H54 (cell line): Measurements from ENCODE around the gene MCTP1.

Experiments
- DNase-seq: peaks from one replicate; pipeline ENCODE4 v3.0.0; 2011; ENCODE audit warnings: low spot score, mixed read lengths; ENCODE audit not compliant: insufficient read length
- FAIRE-seq: peaks from 3 replicates; lab custom pipeline; 2011; peaks lifted over from hg19 to GRCh38; lab: Jason Lieb, UNC
- POLR2A ChIP-seq: IDR thresholded peaks from 2 replicates; pipeline ENCODE4 v1.6.1; 2011; ENCODE audit warnings: low read depth, mild to moderate bottlenecking, low read length

Gene MCTP1

DNA sequence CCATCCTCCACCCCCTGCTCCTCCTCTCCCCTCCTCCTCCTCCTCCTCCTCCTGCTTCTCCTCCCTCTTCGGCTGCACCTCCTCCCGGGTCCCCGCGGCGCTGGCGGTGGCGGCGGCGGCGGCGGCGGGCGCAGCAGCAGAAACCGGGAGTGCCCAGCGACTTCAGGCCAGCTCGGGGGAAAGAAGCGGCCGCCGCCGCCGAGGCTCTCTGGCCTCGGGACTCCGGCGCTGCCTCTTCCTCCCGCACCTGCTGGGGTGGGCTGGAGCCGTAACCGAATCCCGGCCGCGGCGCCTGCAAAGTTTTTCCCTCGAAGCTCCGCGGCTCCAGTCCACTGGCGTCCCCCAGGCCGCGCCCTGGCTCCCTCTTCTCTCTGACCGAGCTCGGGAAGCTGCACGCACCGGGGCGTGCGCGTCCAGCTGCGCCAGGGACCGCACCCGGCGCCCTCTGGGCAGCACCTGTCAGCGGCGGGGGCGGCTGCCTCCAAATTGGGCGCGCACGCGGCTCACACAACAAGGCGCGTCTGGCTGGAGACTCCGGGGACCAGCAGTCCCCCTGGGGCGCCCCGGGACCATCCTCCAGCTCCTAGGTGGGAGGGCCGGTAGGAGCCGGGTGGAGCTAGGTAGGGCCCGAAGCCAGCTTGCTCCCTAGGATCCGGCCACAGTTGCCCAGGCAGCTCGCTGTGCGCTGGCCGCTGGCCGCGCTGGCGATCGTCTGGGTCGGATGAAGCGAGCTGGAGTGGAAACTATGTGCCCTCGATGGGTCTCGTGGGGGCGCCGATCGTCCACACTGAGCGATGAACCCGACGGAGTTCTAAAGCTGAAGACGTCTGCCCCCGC is at the start of gene MCTP1:
MCTP1 (minus strand) TSS at position 523 of the 837 bp plus-strand sequence.
- DNase-seq (no peak), FAIRE-seq (no peak)
- no peak for TF ChIP-seq POLR2A

DNA sequence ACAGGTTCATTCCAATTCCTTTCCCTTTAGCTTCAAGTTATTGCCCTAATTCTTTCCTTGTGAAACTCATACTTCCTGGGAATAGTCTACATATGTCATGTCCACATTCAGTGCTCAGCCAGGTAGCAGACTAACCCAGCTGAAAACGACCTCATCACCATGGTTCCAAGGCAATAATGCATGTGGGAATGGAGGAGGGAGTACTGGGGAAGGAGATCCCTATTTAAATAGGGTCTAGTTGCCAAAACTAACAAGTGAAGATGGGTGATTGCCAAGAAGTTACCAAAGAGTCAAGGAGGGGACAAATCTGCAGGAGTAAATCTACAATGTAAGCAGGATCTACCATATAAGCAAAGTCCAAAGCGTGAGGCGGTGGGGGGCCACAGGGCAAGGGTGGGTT is 47.3 kb upstream of the MCTP1 start:
- no peak for FAIRE-seq

DNA sequence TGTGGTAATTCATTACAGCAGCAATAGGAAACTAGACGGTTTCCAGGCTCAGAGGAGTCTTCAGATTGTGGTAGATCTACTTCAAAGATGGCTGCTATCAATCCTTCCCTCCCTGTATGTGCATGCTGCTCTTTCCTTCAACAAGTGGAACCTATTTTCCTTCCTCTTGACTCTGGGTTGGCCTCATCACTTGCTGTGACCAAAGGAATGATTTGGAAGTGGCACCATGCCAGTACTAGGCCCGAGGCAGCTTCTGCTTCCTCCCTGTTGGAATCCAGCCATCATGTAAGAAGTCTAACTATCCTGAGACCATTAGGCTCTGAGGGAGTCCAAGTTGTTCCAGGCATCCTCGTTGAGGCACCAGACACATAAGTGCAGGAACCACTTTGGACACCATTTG is 46.5 kb upstream of the MCTP1 start:
- DNase-seq (no peak), FAIRE-seq (no peak)
- TF ChIP-seq POLR2A, result no peak

More for the DNA sequence above, 47.3 kb upstream of the MCTP1 start:
- no peak for DNase-seq
- TF ChIP-seq POLR2A, result no peak

DNA sequence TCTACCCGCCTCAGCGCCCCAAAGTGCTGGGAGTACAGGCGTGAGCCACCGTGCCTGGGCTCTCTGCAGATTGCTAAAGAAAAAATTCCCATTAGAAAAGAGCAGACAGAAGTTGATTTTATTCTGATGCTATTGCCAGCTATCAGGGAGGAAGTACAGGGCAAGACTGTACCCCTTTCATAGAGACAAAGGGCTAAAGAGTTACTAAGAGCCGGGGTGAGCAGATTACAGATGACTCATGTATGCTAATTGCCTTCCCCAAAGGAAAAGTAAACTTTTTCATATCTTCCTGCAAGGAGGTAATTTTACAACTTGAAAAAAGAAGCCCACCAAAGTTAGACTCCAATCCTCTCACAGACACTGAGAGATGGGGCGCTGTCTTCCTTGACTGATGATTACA is 42.3 kb upstream of the MCTP1 start:
- FAIRE-seq (no peak), DNase-seq (no peak)
- no peak for TF ChIP-seq POLR2A

DNA sequence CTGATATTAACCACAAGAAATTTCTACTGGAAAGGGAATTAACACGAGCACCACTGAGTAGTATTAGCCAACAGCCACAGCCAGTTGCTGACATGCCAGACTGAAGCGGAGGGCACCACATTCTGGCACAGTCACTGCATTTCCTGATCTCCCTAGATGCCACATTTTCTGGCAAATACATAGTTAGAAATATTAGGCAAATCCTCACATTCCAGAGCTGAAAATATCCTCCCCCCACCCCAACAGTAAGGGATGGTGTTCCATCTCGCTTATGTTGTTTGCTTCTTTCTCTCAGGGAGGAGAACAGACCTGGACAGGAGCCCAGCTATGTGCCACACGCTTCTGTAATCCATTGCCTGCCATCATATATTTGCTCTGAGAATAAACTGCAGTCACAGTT is 32.8 kb upstream of the MCTP1 start:
- FAIRE-seq (no peak), DNase-seq (no peak)
- no peak for TF ChIP-seq POLR2A

DNA sequence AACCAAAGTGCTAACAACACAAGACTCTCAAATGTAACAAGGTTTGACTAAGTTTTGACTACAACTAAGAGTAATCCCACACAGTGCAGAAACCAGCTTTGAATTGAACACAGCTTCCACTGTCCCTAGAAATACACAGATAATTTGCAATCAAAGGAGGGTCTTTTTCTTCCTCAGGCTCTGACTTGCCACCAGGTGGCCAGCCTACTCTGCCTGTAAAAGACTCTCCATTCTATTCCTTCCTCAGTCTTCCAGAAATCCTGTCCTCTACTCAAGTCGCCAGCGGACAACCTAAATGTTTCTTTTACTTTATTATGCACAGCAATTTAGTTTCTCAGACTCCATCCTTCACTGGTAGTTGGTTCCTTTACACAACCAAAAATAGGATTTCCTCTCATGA is 32.2 kb upstream of the MCTP1 start:
- TF ChIP-seq POLR2A, result no peak
- FAIRE-seq (no peak), DNase-seq (no peak)

DNA sequence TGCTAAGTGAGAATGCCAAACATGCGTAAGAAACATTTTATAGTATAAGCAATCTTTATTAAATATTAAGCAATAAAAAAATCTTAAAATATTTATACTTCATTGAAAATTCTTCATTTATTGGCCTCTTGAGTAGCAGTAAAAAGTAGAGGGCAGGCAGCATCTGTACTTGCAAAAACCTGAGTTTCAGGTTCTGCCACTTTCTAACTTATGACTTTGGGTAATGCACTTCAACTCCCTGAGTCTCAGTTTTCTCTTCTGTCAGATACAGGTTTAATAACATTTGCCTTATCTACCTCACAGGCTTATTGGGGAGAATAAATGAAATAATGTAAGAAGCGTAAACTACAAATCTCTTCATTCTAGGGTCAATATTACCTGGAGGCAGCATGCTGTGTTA is 19.8 kb upstream of the MCTP1 start:
- TF ChIP-seq POLR2A, result no peak
- no peak for FAIRE-seq
- no peak for DNase-seq

DNA sequence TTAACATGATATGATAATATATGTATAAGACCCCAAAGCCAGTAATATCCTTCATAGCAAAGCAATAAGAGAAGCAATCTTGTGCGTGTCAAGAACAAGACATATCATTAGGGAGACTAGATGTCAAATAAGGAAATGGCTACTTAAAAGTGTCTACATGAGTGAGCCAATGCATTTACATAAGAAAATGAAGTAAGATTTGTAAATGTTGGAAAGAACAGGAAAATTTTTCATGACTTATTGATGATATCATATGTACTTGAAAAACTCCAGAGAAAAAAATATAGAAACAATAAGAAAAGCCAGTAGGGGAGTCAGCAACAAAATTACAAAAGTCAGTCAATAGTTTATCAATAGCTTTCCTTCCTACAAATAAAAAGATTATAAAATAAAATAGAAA is 13.8 kb upstream of the MCTP1 start:
- no peak for DNase-seq
- no peak for FAIRE-seq
- no peak for TF ChIP-seq POLR2A

DNA sequence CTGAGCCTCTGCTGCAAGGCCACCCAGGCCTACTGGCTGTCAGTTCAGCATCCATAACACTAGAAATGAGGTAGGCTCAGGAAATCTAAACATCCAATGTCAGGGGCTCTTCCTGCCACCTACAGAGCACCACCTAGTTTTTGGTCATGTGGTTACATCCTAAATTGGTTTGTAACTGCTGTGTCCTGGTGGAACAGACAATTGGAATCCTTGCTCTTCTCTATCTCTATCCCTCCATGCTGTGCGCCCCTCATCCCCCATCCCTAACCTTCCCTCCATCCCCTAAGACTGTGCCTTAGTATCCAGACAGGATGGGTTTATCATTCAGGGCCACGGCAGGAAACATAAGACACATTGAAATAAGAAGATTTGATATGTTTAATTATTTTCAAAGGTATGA is 11.4 kb upstream of the MCTP1 start:
- DNase-seq, result no peak
- FAIRE-seq, result no peak
- no peak for TF ChIP-seq POLR2A

DNA sequence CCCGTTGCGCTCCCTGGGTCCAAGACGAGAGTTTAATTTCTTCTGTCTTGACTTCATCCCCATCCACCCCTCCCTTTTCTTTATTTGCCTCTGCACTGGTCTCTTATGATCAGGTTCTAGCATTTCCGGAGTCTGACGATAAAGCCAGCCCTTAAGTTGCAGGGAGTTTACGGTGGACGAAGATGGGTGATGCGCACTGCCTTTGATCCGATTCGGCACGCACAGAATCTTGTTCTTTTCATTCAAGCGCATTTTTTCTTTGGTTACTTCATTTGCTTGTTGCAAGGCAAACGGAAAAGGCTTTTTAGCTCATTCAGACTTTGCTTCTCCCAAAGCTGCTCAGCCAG is 488 bp upstream of the MCTP1 start:
- TF ChIP-seq POLR2A, result no peak
- DNase-seq (no peak), FAIRE-seq (no peak)

DNA sequence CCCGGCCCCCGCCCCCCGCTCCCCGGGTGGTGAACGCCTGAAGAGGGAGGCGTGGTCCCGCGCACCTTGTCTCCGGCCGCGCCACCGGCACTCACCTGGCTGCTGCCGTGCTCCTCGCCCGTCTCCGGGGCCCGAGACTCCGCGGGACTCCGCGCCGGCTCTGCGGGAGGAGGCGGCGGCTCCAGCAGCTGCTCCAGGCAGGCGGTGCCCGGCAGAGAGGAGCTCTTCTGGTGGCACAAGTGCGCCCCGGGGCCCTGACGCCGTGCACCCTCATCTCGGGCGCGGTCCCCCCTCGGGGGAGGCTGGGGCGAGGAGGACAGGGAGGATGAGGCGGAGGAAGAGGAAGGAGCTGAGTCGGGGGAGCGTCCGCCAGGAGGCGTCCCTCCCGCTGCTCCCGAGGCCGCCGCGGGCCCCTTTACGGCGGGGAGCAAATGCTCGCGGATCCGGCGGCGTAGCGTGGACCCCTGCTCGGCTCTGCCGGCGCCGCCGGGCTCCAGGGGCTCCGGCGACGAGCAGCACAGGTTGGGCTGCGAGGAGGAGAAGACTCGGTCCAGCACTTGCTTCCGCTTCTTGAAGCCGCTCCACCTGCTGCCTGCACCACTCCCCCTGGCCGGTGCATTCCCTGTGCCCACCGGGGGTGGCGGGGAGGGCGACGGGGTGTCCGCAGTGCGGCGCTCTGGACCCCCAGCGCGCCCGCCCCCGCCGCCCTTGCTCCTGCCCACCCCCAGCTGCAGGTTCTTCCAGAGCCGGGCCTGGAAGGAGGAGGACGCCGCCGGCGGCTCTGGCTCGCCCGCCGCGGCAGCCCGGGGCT is 928 bp downstream of the MCTP1 start:
- no peak for DNase-seq
- FAIRE-seq, result no peak
- TF ChIP-seq POLR2A, result no peak

DNA sequence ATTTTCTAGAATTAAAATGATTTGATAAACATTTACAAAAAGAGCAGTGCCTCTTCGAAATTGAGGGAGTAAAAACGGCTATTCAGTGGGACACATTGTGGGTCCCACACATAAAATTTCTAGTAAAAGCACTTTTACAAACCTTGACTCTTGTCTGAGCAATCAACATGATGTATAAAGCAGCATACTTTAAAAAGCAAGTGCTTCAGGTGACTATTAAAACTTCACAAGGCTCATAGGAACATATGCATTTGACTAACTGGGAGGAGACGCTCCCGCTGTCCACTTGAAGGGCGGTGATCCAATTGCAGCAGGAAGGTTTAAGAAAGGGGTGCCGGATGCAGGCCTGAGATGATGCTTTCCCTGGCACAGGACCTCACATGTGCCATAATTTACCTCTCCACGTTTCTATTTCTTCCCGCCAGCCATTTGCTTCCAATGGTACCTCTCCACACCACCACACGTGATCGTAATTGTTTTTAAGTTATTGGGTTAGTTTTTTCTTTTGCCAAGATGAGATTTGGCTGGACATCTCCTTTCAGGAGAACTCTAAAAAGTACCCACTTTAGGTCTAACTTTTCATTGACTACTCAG is 1.8 kb downstream of the MCTP1 start:
- DNase-seq, result no peak
- no peak for FAIRE-seq
- TF ChIP-seq POLR2A, result no peak

DNA sequence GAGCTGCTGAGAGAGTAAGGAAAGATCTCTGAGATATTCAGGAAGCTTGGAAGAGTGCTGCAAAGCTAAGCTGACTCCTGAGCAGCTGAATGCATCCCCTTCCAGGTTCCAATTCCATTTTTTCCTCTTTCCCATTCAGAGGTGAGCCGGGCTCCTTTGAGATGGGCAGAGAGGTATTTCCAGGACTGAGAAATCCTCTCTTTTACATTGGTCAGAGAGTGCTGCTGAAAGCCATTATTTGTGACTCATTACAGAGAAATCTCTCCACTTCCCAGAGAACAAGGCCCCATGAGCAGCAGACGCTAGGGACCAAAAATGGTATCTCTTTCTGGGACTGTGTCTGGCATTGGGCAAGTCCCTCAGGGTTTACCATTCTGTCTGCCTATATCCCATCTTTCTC is 3.7 kb downstream of the MCTP1 start:
- TF ChIP-seq POLR2A, result no peak
- FAIRE-seq, result no peak

DNA sequence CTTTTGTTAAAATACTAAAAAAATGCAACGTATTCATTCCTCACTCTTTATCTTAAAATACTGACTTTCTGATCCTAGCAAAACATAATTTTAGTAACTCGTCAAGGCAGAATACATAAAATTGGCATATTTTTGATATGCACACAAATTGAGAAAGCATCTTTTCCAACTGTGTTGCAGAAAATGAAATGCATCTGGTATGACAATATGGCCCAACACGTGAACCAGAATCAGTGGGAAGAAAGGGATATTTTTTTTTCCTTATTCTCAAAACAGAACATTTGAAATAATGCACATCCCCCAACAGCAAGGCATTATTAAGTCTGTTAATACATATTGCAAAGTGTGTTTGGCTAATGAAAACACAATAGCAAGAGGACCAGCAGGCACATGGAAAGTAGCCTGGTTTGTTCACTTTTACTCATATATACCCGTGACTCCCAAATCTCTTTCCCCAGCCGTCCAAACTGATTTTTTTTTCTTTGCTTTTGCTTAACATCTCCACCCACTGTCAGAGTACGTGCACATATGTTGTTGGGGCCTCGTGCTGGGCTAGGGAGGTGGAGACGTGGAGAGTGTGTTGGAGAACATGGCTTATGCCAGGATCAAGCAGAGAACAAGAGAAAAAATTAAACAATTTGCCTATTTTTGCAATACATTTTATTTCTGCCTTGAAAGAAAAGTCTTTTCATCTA is 4.3 kb downstream of the MCTP1 start:
- FAIRE-seq, result no peak
- DNase-seq, result no peak
- no peak for TF ChIP-seq POLR2A

More for the DNA sequence above, 3.7 kb downstream of the MCTP1 start:
- peak; percentile 40 for DNase-seq

DNA sequence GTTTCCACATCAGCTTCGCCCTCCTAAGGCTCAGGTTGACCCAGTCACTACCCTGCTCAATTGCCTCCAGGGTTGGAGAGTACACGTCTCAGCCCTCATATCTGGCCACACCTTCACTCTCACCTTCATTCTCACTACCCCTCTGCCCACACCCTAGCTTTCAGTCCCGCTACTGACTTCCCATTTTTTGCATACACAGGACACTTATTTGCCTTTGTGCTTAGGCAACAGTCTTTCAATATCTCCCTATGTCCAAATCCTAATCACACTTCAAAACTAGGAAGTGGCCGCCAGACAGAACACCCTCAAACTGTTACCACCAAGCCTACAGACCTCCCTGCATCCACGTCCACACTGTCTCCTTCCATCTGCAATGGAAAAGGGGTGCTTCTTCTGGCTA is 10.9 kb downstream of the MCTP1 start:
- no peak for DNase-seq
- no peak for TF ChIP-seq POLR2A
- no peak for FAIRE-seq
